GM19025 (cell line): ENCODE measurements around the gene DGKI.

Experiments
- ATAC-seq: cut with Tn5 transposase; IDR thresholded peaks from one replicate; pipeline ENCODE4 v1.9.1; 2021; ENCODE audit warnings: mild to moderate bottlenecking, low read depth, moderate library complexity; ENCODE audit not compliant: unreplicated experiment

DGKI gene

DNA sequence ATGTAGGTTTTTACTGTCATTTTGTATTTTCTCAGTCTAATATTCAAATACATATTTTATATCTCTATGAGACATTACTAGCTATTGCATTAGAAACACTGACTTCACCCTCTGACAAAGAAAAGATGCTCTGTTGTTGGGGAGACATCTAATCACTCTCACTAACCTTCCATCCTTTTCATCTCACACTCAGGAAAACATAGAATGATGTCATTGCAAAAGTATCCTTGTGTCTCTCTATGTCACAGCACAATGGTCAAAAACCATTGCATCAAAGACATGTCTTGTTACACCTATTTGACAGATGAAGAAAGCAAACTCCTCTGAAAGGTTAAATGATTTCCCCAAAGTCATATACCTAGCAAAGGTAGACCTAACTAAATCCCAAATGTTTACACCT is 272.0 kb downstream of the DGKI start:
- ATAC-seq = no peak

DNA sequence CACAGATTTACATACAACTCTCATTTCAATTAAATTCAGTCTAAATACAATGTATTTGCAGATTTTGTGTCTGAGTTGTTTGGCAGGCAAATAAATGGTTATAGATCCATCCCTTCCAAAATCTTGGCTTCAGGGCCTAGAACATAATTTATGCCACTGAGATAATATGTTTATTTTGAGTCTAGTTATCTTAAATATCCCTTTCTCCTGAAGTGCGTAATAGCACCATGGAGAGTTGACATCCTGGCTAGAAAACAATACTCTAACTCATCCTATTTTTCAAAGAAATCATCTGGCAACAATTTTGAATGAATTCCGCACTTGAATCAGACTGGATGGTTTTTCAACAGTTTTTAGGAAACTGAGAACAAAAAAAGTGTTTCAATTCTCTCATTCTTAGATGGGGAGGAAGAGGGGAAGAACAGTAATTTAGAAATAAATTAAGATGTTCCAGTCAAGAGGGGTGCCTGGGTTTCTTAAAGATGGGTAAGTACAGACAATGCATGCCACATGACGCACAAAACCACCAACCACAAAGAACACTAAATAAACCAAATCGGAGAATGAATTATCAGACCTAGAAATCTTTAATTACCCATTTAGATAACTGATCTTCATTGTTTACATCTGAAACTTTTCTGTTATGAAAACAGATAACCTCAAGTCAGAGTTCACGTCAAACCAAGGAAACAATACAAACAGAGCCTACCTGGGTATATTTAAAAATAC is 274.6 kb downstream of the DGKI start:
- ATAC-seq = no peak

DNA sequence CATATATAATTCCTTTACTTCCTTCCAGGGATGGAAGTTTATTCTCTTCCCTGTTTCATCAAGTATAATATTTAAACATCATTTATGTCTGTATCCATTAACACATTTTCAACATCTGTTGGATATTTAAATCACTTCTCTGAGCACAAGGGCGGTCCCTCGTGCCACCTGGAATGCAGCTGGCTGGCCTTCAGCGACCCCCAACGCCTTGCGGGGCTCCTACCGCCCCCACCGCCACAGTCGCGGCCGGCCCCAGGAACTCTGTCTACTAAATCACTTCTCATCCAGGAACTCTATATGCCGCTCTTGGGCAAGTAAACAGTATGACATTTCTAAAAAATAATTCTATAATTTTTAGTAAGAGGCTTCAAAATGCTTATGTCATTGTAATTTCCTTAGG is 282.1 kb downstream of the DGKI start:
- ATAC-seq = no peak

DNA sequence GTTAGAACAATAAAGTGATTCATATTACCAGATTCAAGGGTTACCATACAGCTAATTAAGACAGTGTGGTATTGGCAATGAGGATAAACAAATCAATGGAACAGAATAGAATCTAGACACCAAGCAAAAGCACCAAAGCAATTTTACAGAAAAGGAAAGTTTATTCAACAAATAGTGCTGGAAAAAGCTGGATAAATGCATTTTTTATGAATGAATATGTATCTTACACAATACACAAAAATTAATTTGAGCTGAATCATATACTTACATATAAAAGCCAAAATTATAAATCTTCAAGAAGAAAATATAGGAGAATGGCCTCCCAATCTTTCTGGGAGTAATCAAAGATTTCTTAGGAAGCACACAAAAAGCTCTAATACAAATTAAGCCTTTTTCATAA is 282.8 kb downstream of the DGKI start:
- ATAC-seq = no peak

DNA sequence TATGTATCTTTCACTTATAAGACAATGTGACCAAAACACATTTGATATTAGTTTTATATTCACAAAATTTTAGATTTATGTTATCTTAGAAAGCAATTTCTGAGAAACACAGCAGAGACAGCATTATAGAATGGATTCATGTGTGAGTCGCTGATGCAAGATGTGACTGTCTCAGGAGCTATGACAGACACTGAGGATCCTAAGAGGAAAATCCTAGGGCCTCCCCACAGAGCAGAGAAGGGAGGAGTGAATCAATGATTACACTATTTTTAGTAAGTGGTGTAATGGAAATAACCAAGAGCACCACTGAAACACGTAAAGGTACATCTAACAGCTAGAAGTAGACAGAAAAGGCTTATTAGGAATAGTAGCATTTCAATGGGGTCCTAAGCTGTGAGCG is 299.3 kb downstream of the DGKI start:
- no peak for ATAC-seq

DNA sequence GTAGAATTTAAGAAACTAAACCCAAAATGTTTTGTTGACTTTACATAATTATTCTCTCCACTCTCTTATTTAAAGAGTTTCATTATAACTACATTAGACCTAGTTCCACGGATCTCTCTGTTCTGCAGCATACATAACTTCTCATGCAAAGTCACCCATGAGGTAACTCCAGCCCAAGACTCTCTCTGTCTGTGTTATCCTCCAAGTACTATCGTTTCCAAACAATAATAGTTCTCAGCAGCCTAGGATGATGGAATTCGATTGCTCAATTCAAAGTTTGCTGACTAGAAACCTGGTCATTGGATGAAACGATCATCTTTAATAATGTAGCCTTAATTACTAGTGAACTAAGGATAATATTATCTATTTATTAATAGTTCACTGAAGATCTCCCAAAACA is 300.1 kb downstream of the DGKI start:
- ATAC-seq = no peak

DNA sequence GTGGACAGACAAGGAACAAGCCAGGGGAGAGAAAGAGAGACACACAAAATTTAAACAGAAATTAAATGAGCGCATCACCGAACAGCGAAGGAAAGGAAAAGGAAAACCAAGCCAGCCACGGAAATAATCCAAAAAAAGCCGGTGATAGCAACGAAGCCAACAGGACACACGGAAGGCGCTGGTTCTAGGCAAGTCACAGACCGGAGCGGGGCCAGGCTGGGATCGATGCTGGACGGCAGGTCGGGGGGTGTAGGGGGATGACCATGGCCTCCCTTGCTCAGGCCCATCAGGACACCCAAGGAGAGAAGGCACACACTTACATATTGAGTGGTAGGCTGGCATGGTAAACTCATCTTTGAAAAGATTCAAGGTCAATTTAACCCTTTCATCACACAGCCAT is 300.8 kb downstream of the DGKI start:
- no peak for ATAC-seq

DNA sequence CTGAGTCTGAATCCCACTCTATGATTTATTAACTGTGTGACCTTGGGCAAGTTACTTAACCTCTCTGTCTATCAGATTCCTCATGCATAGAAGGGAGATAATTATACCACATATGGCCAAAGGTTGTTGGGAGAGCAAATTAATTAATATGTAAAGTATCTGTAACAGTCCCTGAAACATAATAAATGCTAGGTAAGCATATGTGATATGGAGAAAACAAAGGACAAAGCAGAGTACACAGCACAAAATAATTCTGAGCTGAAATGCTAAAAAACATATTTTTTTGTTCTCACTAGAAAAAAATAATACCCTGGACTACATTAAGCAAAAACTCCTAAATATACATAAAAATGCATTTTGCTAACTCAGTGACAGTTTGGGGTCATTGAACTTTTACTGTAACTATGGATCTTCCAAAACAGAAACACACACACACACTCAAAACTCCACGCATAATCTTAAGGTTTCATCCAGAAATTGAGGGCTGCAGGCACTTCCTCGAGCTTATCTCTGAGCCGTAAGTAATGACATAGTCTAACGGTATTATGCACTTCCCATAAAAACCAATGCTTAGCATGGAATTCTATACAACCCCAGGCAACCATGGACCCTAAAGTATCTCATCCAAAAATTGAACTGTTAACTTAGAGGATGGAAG is 301.6 kb downstream of the DGKI start:
- no peak for ATAC-seq

DNA sequence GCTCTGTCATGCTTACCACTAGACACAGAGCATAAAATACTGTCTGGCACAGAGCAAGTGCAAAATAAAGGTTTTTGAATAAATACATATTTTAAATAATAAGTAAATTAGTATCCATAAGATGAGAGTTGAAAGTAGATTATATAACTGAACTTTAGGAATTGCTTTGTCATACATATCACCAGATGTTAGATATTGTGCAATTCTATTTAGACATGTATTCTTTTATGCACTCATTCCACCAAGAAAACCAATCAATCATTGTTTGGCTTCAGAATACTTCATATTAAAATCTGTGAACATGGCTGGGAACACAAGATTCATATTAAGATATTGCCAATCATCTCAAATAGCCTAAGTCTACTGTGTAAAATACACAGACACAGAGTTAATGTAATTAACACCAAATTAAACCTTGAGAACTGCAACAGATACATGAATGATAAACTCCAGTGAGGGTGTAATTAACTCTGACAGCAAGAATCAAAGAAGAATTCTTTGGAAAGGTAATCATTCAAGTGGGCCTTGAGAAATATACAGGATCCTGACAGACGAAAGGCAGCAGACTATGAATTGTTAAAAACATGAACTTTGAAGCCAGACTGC is 302.2 kb downstream of the DGKI start:
- ATAC-seq = no peak

DNA sequence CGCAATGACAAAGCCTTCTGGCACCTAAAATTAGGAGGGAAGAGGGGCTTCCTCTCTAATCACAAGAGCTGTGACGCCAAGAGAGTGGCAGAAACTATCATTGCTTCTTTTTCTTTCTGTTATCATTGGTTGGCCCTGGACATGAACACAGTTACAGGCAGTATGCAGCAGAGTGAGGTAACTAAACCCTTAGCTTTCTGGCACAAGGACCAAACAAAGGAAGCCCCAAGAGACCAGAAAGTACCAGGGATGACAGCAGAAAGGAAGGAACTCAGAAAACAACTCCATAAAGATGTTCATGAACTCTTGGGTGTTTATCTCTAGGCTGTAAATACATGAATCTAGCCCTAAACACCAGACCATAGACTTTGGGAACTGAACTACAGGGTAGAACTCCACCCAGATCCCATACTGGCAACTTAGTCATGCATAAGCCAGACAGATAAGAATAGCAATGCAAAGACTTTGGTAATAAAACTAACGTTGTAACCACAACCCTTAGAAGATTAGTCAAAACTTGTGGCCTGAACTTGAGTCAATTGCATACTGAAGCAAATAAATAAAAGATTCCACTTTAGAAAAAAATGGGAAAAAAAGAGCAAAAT is 307.6 kb downstream of the DGKI start:
- ATAC-seq = no peak

DNA sequence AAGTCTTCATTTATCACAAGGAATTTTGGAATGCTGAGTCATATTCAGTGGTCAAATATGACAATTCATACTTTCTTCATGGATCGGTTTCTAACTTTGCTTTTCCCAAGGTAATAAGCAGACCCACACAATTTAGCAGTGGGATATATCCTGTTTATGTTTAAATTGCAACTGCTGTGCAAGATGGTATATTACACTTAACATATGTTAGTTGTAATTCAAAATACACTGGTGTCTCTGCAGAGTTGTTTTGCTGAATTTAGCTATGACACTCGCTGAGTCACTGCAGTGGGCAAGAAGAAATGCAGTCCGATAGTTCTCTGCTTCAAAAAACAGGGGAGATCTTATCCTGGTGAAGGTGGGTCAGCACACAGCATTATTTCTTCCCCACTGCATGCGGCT is 308.4 kb downstream of the DGKI start:
- ATAC-seq = no peak

DNA sequence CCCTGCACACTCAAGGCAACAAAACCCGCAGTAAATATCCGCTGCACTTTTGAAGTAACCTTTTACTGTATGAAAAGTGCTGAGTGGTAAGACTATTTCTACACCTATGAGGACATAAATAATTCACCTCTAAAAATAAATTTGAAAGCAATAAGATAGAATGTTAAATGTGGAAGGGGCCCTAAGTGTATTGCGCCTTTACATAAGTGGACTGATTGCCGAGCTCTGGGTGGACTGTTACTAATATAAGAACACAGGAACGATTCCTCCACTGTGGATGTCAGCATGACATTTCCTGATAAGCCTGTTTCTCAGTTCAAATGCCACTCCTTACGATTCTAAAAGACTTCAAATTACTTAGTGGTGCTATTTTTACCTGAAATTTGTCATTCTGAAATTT is 311.2 kb downstream of the DGKI start:
- ATAC-seq = no peak

DNA sequence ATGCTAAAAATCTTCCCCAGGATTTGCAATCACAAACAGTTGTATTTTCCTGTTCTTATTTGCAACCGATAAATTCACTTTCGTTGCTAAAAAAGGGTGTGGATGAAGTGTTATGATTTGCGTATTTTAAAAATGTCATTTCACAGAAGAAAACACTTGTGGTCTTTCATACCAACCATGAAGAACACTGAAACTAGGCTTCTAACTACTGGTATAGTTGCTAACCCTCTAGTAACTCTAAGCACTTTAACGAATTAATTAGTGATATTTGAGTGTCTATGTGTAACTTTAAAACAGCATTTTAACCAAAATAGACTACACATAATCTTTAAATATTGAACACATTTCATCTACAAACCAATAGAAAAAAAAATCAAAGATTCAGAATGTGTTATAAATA is 315.1 kb downstream of the DGKI start:
- no peak for ATAC-seq

DNA sequence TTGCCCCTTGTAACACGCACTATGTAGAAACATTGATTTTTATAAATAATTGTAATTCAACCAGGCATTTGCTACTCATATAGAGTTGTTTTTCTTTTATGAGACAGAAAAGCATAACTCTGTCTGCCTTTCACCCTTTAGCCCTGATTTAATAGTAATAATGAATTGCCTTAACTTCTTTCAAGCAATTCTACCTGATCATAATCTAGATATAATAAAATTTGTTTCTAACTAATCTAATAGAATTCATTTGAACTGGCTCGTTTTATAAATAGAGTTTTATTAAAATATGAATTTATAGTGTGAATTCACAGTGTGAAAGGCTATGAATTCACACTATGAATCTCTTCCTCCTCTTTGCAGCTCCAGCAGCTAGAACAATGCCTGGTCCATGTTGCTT is 319.1 kb downstream of the DGKI start:
- no peak for ATAC-seq

DNA sequence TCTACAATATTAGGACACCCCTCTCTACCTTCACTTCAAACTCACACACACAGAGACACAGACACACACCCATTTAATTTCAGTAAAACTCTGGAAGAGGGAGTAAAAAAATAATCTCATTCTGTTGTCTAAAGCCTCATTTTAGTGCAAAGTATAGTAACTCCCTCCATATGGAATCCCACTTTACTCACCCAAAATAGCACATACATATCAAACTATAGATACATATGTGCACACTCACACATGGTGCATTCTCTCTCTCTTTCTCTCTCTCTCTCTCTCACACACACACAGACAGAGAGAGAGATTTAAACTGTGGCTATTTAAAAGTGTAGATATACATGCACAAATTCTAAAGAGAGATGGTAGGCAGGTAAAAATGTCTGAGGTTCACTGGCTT is 323.6 kb downstream of the DGKI start:
- ATAC-seq = no peak

DNA sequence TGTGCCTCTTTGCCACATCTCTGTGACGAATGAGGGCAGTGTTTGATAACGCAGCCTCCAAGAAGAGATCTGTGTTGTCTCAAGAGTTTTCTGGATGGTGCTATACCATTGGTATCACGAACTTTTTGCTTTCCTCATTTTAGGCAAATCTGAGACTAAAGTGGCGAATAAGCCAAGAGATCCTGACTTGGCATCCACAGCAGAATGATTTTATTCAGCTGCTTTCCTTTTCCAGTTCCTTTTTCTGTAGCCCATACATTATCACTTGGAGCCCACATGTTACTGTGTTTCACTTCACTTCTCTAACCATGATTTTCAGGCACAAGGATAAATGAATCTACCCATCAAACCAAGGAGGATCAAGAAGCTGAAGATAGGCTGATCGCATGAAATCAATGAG is 325.3 kb downstream of the DGKI start:
- no peak for ATAC-seq

DNA sequence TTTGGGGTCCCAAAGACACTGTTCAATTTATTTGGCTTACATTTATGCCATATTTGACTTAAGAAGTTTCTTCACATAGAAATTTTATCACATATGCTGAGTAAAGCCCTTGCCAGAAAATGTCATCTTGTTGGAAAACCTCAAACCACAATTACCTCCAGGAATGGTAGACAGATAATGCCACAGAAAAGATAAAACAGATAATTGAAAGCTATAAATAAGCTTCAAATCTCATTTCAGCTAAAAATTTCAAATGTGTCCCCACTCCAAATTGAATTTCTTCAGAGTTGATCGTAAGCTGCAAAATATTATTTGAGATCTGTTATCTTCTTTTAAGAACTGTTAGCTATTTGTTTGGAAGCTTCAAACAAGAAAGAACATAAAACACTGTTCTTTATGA is 326.8 kb downstream of the DGKI start:
- no peak for ATAC-seq

DNA sequence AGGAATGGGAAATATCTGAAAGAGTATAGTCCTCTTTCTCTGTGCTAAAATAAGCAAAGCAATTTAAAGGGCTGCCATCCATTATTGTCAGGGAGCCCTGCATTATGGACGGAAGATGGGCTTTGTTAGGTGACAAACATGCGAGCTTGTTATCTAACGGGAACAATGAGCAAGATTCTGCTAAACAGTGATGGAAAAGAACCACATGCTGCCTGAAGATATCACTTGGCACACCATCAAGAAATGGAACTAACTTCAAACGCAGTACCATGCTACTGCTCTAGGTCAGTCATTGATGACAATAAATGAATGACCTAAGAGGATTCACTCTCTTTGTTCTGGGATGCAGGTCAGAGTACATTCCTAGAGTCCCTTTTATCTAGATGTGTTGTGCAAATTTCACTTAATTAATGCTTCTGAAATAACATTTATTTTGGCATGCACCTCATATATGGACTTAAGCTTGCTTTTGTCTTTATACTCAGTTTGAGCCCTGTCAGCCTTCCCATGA is 327.5 kb downstream of the DGKI start:
- ATAC-seq = no peak

DNA sequence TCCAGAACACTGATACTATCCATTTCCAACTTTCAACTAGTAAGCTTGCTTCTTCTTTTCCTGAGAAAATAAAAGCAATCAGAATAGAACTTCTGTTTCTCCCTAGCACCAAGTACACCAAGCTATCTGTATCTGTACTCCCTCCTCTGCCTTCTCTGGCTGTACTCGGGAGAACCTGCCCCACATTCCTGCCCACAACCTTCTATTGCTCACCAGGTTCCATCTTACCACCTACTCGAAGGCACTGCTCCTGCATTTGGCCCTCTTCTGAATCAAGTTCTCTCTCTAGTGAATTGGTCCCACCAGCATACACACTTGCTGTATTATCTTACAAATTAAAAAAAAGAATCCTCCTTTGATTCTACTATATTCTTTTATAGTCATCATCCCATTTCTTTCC is 333.7 kb downstream of the DGKI start:
- ATAC-seq = no peak

DNA sequence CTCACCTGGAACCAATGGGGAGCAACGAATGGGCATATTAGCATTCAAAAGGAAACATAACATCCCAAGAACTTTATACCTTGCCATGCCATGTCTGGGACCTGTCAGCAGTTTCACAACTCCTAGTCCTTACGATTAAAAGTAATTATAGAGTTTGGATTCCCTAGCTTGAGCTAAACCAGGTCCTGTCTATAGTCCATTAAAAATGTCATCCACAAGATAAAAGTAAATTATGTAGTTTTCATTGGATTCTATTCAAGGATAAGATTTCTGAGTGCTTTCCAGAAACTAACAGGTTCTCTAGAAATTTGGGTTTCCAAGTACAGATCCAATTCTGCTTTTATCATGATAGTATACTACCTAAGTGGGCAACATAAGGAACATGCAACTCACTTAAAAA is 339.7 kb downstream of the DGKI start:
- ATAC-seq = no peak

DNA sequence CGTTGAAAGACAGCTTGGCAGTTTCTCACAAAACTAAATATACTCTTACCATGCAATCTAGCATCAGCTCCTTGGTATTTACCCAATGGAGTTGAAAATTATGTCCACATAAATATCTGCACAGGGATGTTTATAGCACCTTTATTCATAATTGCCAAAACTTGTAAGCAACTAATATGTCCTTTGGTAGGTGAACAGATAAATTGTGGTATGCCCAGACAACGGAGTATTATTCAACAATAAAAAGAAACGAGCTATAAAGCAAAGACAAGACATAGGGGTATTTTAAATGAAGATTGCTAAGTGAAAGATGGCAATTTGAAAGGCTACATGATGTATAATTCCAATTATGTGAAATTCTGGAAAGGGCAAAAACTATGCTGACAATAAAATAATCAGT is 340.7 kb downstream of the DGKI start:
- ATAC-seq = no peak

DNA sequence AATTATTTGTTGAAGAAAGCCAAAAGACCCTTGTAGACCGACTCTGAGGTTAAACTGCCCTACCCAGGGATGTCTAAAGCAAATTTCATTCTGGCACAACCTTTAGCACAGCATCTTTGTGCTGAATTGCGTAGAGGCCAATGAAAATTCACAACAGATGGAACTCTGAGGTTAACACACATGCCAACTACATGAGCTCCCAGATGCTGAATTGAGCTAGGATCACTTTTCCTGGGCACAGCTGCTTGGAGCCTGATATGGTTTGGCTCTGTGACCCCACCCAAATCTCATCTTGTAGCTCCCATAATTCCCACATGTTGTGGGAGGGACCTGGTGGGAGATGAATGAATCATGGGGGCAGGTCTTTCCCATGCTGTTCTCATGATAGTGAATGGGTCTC is 345.2 kb downstream of the DGKI start:
- ATAC-seq = no peak
